HG02970 (cell line): ENCODE results near the gene WSCD1.

Experiments used
- ATAC-seq: cut with Tn5 transposase; IDR thresholded peaks from one replicate; pipeline ENCODE4 v1.9.1; 2021; ENCODE audit warnings: mild to moderate bottlenecking, moderate library complexity, moderate number of reproducible peaks; ENCODE audit not compliant: unreplicated experiment, low FRiP score

WSCD1 gene

GRCh38 chr17:6142701-6143100 lies 72.5 kb downstream of the WSCD1 start:
- ATAC-seq: no peak

- no peak for ATAC-seq
Measured at GRCh38 chr17:6145946-6146345, 75.8 kb downstream of the WSCD1 start.

GRCh38 chr17:6147042-6147441 lies 76.9 kb downstream of the WSCD1 start:
- ATAC-seq: no peak

GRCh38 chr17:6153375-6153774 lies 83.2 kb downstream of the WSCD1 start:
- no peak for ATAC-seq

- no peak for ATAC-seq
Measured at GRCh38 chr17:6157716-6158115, 87.5 kb downstream of the WSCD1 start.

- ATAC-seq: no peak
Measured at GRCh38 chr17:6159541-6160231, 89.5 kb downstream of the WSCD1 start.

GRCh38 chr17:6160232-6160555 lies 90.0 kb downstream of the WSCD1 start:
- no peak for ATAC-seq

- no peak for ATAC-seq
Measured at GRCh38 chr17:6160911-6161855, 91.0 kb downstream of the WSCD1 start.

- no peak for ATAC-seq
Measured at GRCh38 chr17:6162216-6162615, 92.0 kb downstream of the WSCD1 start.

- ATAC-seq: no peak
Measured at GRCh38 chr17:6162892-6163291, 92.7 kb downstream of the WSCD1 start.

GRCh38 chr17:6163612-6164333 lies 93.6 kb downstream of the WSCD1 start:
- ATAC-seq: no peak

GRCh38 chr17:6164996-6165395 lies 94.8 kb downstream of the WSCD1 start:
- no peak for ATAC-seq

GRCh38 chr17:6165806-6166205 lies 95.6 kb downstream of the WSCD1 start:
- ATAC-seq: no peak

- ATAC-seq: no peak
Measured at GRCh38 chr17:6166492-6167179, 96.5 kb downstream of the WSCD1 start.

GRCh38 chr17:6168296-6168695 lies 98.1 kb downstream of the WSCD1 start:
- no peak for ATAC-seq

- ATAC-seq: no peak
Measured at GRCh38 chr17:6170349-6170748, 100.2 kb downstream of the WSCD1 start.

GRCh38 chr17:6172642-6173330 lies 102.6 kb downstream of the WSCD1 start:
- no peak for ATAC-seq

GRCh38 chr17:6173653-6174052 lies 103.5 kb downstream of the WSCD1 start:
- ATAC-seq: no peak
